NB4 (cell line): Measurements from ENCODE around the gene LPXN.
"Not testable (repeated sequence)": the region's sequence is repeated elsewhere in the genome, so short reads cannot be mapped to it uniquely, and the experiment has no call there.

ENCODE experiments used
- DNase-seq: peaks from one replicate; pipeline ENCODE4 v3.0.0; 2010; ENCODE audit warnings: low read depth
- H3K4me3 ChIP-seq: one replicate; pipeline ENCODE4 v1.5.1; 2011; ENCODE audit warnings: mild to moderate bottlenecking, low read depth, low read length, moderate library complexity
- MYC ChIP-seq: IDR thresholded peaks from 2 replicates; pipeline ENCODE4 v1.6.1; 2011; ENCODE audit warnings: low read depth, low read length
- POLR2A ChIP-seq: IDR thresholded peaks from 2 replicates; pipeline ENCODE4 v1.6.1; 2011; ENCODE audit warnings: mild to moderate bottlenecking; ENCODE audit not compliant: insufficient read length; ENCODE audit errors: extremely low read depth
- TF ChIP-seq, protein P1 (sequence below): IDR thresholded peaks from one replicate; pipeline ENCODE4 v1.5.1; 2012; ENCODE audit warnings: low read depth, low read length
- TF ChIP-seq, protein P2 (sequence below): IDR thresholded peaks from 2 replicates; pipeline ENCODE4 v1.6.1; 2011; ENCODE audit warnings: low read depth, low read length

The LPXN gene

DNA sequence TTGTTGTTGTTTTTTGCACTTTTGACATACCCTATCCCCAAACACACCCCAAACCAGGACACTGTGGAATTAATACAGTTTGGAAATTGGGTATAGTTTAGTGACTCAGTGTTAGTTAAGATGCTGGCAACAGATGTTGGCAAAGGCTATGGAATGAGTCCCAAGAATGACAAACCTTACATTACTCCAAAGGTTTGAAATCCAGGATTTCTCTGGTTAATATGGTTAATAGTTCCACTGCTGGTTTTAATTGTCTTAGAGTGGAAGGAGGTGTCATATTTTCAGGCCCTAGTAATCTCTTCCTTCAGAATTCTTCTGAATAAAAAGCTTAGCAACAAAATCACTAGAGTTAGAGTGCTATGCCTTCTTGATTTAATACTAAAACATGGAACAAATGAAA is 775 bp downstream of the LPXN start:
- TF ChIP-seq, protein P1, sequence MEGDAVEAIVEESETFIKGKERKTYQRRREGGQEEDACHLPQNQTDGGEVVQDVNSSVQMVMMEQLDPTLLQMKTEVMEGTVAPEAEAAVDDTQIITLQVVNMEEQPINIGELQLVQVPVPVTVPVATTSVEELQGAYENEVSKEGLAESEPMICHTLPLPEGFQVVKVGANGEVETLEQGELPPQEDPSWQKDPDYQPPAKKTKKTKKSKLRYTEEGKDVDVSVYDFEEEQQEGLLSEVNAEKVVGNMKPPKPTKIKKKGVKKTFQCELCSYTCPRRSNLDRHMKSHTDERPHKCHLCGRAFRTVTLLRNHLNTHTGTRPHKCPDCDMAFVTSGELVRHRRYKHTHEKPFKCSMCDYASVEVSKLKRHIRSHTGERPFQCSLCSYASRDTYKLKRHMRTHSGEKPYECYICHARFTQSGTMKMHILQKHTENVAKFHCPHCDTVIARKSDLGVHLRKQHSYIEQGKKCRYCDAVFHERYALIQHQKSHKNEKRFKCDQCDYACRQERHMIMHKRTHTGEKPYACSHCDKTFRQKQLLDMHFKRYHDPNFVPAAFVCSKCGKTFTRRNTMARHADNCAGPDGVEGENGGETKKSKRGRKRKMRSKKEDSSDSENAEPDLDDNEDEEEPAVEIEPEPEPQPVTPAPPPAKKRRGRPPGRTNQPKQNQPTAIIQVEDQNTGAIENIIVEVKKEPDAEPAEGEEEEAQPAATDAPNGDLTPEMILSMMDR: no peak
- no peak for TF ChIP-seq MYC
- TF ChIP-seq POLR2A: no peak
- TF ChIP-seq, protein P2, sequence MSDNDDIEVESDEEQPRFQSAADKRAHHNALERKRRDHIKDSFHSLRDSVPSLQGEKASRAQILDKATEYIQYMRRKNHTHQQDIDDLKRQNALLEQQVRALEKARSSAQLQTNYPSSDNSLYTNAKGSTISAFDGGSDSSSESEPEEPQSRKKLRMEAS: no peak
- DNase-seq: no peak
- peak overlapping the region; percentile 66 for H3K4me3 ChIP-seq

DNA sequence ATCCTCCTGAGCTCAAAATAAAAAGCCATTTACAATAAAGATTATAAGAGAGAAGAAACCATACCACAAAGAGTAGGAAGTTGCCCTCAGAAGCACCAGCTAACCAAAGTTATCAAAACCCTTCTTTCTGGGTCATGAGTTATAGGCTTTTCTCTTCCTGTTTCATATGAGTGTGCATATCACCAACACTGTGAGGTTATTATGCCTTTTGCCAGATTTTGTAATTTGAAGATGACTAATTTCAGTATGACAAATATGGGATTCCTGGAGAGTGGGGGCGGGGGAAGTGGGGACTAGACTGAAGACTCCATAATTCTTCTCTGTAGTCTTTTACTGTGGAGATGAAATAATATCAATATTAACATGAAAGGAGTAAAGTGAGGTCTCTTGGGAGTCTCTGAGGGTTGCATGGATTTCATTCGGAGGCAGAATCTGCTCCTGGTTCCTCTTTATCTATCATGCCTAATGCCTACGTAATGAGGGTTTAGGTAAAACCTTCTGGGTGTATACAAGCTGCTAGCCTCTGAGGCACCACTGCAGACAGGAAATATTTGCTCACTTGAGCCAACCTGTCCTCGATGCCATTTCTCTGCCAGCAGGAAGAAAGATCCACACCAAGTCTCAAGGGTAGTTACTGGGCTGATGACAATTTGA is 2.1 kb downstream of the LPXN start:
- TF ChIP-seq, protein P1: no peak
- TF ChIP-seq POLR2A (no peak), MYC (peak; percentile 45; the same call in 1 of the 2 replicates)
- TF ChIP-seq, protein P2: no peak
- DNase-seq: peak; percentile 84
- peak overlapping the region; percentile 66 for H3K4me3 ChIP-seq

DNA sequence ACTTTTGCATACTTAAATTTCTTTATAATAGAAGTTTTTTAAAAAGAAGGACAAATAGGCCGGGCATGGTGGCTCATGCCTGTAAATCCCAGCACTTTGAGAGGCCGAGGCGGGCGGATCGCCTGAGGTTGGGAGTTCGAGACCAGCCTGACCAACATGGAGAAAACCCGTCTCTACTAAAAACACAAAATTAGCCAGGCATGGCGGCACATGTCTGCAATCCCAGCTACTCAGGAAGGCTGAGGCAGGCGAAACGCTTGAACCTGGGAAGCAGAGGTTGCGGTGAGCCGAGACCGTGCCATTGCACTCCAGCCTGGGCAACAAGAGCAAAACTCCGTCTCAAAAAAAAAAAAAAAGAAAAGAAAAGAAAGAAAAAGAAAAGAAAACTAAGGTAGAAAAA is 2.8 kb downstream of the LPXN start:
- peak overlapping the region; percentile 66 for H3K4me3 ChIP-seq
- DNase-seq: not testable (repeated sequence)

DNA sequence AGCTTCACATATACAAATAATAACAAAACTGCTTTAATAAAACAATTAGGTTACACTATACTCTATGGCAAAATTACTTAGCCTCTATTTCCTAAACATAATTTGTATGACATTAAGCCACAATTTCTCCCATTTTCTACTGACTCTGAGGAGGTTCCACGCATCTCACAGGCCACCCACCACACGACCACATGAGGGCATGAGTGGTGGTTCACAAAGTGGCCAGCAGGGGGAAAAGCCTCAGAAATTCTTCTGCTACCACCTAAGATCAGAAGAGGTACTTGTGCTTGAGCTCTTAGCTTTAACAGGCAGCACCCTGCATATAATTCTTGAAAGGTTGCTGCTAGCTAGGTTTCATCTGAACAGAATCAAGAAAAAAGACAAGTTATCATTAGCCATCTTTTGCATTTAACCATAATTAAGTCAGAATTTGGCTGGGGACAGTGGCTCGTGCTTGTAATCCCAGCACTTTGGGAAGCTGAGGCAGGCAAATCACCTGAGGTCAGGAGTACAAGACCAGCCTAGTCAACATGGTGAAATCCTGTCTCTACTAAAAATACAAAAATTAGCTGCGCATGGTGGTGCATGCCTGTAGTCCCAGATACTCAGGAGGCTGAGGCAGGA is 7.7 kb downstream of the LPXN start:
- no peak overlapping the region for H3K4me3 ChIP-seq
- DNase-seq: peak; percentile 80
- TF ChIP-seq, protein P2: peak; percentile 64
- no peak for TF ChIP-seq POLR2A
- peak; percentile 75 for TF ChIP-seq MYC
- TF ChIP-seq, protein P1: peak; percentile 90

DNA sequence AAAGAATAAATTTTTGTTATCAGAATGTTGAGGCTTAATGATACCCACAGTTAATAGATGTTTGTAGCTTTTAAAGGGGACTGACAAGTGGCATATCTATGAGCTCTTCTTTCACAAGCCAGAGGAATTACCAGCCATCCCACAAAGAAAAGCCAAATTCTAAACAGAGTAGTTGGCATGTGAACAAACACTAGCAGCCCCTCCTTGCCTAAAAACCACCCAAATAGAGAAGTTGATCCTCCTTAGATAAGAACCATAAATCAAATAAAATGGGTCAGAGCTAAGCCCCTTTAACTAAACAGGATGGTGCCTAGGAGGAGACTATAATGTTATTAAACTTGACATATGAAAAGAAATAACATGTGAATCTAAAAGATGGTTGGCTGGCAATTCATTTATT is 11.4 kb downstream of the LPXN start:
- DNase-seq: peak; percentile 48
- no peak for TF ChIP-seq POLR2A
- no peak overlapping the region for H3K4me3 ChIP-seq

DNA sequence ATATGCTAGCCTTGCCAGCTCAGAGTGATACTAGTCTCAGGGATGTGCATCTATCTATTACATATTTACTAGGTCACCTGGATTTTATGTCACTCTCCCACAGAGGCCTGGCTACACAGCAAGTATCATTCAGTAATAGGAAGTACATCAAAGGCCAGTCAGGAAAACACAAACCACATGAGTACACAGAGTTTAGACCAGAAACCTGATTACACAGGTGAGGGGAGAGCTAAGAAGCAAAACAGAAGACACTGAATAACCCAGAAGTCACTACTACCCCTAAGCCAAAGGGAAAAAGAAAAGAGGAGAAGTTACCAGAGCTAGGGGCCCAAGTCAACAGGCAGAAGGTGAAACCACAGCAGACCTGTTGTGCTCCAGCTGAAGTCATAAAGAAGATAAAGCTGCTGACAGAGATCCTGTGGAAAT is 13.3 kb downstream of the LPXN start:
- H3K4me3 ChIP-seq: no peak overlapping the region
- DNase-seq: no peak
- TF ChIP-seq MYC (no peak), POLR2A (no peak)
- TF ChIP-seq, protein P2: no peak
- TF ChIP-seq, protein P1: no peak
